Uterus (tissue), 4 donors: ENCODE data around the gene SEZ6. TPM values are rescaled to one million over a fixed set of nuclear protein-coding genes. Genes with fewer than 3 reads are reported as not detected.

Experiments used
- DNase-seq, 2 donors: peaks; one replicate each; pipeline ENCODE4 v3.0.0-alpha.2; 2019 to 2020
- H3K27ac ChIP-seq, 2 donors: fragments of 200-600 bp; sonication (generic); 1 replicate in 1 of 2; 2 replicates in 1 of 2; pipeline ENCODE4 v1.5.1; 2016 to 2018
- H3K27me3 ChIP-seq, 2 donors: fragments of 200-600 bp; sonication (generic); one replicate each; pipeline ENCODE4 v1.5.1; 2018 to 2019; ENCODE audit warnings: control low read depth in 1 of 2
- H3K36me3 ChIP-seq, 2 donors: fragments of 200-600 bp; sonication (generic); one replicate each; pipeline ENCODE4 v1.5.1; 2019; ENCODE audit warnings: control low read depth in 1 of 2
- H3K4me1 ChIP-seq, 2 donors: fragments of 200-600 bp; sonication (generic); one replicate each; pipeline ENCODE4 v1.5.1; 2018 to 2019; ENCODE audit warnings: control low read depth in 1 of 2
- H3K4me3 ChIP-seq, 2 donors: fragments of 200-600 bp; sonication (generic); 1 replicate in 1 of 2; 2 replicates in 1 of 2; pipeline ENCODE4 v1.5.1; 2018 to 2019; ENCODE audit warnings: mild to moderate bottlenecking in 1 of 2
- H3K9me3 ChIP-seq, 2 donors: fragments of 200-600 bp; sonication (generic); one replicate each; pipeline ENCODE4 v1.5.1; 2019; ENCODE audit warnings: control low read depth in 1 of 2
- POLR2A ChIP-seq, 2 donors: fragments of 450-650 bp; IDR thresholded peaks; one replicate each; pipeline ENCODE4 v1.6.1; 2016; ENCODE audit warnings: antibody characterized with exemption in 2 of 2, mild to moderate bottlenecking in 1 of 2, moderate library complexity in 1 of 2
- intact Hi-C: fragments of 100-400 bp; cut with DNase I; formaldehyde crosslinking; loops from one replicate; pipeline ENCODE4 v1.15.1; 2023; ENCODE audit warnings: low total_unique reads
- total RNA-seq, 4 donors: library from RNA; depleted of rRNA in 3 of 4; stranded (reverse); fragments of >200 nt in 3 of 4; gene quantifications; one replicate each; pipeline versions ENCODE4 v1.1.0 to v1.2.4, GENCODE V29; 2014 to 2023
- TF ChIP-seq, protein P1 (sequence below), 4 experiments: fragments of 200-600 bp in 2 of 4; fragments of 450-650 bp in 2 of 4; sonication (generic) in 2 of 4; IDR thresholded peaks; one replicate each; pipeline ENCODE4 v1.5.1; 2016 to 2019; ENCODE audit warnings: antibody characterized with exemption in 4 of 4, mild to moderate bottlenecking in 2 of 4, moderate library complexity in 1 of 4
- donor health status: DM: yes; HTN: yes; CAD: no.

Gene SEZ6
- total RNA-seq, 4 donors from 2014 or later: 0.07 TPM; not detected in 3

DNA sequence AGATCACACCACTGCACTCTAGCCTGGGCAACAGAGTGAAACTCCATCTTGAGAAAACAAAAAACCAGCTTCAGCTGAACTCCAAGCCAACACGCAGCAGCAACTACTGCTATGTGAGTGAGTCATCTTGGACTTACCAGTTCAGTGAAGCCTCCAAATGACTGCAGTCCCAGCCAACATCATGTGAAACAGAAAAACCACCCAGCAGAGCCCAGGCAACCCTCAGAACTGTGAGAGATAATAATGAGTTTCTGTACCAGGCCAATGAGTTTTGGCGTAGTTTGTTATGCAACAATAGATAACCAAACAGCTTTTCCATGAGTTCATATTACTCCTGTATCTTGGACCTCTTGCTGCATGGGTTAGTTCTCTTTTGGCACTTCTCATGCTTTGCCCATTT is 77.8 kb downstream of the SEZ6 start:
- H3K27me3 ChIP-seq: no peaks in the 10 kb centered on the region
- TF ChIP-seq, protein P1, sequence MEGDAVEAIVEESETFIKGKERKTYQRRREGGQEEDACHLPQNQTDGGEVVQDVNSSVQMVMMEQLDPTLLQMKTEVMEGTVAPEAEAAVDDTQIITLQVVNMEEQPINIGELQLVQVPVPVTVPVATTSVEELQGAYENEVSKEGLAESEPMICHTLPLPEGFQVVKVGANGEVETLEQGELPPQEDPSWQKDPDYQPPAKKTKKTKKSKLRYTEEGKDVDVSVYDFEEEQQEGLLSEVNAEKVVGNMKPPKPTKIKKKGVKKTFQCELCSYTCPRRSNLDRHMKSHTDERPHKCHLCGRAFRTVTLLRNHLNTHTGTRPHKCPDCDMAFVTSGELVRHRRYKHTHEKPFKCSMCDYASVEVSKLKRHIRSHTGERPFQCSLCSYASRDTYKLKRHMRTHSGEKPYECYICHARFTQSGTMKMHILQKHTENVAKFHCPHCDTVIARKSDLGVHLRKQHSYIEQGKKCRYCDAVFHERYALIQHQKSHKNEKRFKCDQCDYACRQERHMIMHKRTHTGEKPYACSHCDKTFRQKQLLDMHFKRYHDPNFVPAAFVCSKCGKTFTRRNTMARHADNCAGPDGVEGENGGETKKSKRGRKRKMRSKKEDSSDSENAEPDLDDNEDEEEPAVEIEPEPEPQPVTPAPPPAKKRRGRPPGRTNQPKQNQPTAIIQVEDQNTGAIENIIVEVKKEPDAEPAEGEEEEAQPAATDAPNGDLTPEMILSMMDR (IDR thresholded peaks at IDR 0.05): no peak
- no peak for TF ChIP-seq POLR2A (IDR thresholded peaks at IDR 0.05)
- no peaks in the 10 kb centered on the region for H3K4me1 ChIP-seq
- intact Hi-C loops: no loop called here
- H3K9me3 ChIP-seq: no peaks in the 10 kb centered on the region
- no peaks in the 10 kb centered on the region for H3K36me3 ChIP-seq
- DNase-seq: no peak
- H3K4me3 ChIP-seq: no peak overlapping the region
- H3K27ac ChIP-seq: no peak overlapping the region

DNA sequence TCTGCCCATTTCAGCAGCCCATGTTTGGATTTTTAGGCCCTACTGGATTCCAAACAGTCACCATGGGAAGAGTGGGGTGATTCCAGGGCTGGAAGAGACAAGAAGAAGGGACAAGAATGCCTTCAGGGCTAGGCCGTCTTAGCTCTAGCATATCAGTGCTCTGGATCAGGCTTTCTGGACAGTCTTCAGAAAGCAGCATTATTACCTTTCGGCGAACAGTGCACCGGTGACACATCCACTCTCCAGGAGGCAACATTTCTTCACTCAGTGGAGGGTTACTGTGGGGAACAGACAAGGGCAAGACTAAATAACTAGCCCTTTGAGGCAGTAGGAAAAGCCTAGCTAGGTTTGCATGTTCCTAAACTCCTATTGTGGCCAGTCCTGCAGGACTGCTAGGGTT is 79.0 kb downstream of the SEZ6 start:
- Histone ChIP-seq H3K9me3 (no peaks in the 10 kb centered on the region), H3K27ac (peak overlapping the region in 1 of 2 donors; percentile 35), H3K36me3 (no peaks in the 10 kb centered on the region), H3K4me1 (no peaks in the 10 kb centered on the region), H3K4me3 (no peak overlapping the region), H3K27me3 (no peaks in the 10 kb centered on the region)
- no peak for DNase-seq
- intact Hi-C loops: no loop called here
- TF ChIP-seq, protein P1 (IDR thresholded peaks at IDR 0.05): no peak
- TF ChIP-seq POLR2A (IDR thresholded peaks at IDR 0.05): no peak

DNA sequence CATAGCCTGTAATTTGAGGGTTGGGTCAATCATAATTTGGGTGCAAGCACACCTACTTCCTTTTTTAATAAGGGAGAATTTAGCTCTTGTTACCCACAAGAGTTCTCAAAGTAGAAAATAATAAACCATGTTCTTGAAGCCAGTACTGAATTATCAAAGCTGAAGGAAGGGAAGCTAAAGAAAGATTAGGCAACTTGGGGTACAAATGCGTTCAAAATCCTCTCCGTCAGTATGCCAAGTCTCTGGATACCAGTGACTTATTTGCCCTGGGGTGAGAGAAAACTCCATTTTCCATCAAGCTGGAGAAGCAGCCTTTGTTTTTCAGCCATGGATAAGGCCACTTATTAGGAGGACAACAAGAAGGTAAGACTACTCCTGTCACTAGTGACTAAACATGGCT is 79.5 kb downstream of the SEZ6 start:
- Histone ChIP-seq H3K4me3 (no peak overlapping the region), H3K4me1 (no peaks in the 10 kb centered on the region), H3K27ac (peak overlapping the region in 1 of 2 donors; percentile 35), H3K27me3 (no peaks in the 10 kb centered on the region), H3K9me3 (no peaks in the 10 kb centered on the region), H3K36me3 (no peaks in the 10 kb centered on the region)
- intact Hi-C loops: no loop called here
- no peak for DNase-seq
- TF ChIP-seq POLR2A (IDR thresholded peaks at IDR 0.05): no peak
- TF ChIP-seq, protein P1 (IDR thresholded peaks at IDR 0.05): no peak

DNA sequence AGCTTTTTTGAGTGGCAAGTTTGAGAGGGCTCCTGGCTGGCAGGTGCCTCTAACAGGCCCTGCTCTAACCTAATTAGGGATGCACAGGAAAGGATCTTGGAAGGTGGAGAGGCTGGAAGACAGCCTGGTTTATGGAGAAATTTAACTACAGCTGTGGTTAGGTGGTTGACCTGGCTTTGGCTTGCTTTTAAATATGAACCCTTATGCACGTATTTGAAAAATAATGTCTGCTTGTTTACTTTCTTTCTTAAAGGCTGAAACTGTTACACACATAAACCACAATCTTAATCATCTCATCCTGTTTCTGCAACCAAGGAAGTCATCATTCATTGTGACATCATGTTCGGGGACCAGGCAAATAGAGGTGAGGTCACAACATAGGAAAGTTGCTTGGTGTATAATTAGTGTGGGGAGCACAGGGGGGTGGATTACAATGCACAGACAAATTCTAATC is 79.9 kb downstream of the SEZ6 start:
- H3K4me1 ChIP-seq: no peaks in the 10 kb centered on the region
- H3K27ac ChIP-seq: peak overlapping the region; percentile 16 to 39
- intact Hi-C loops: no loop called here
- DNase-seq: no peak
- TF ChIP-seq POLR2A (IDR thresholded peaks at IDR 0.05): no peak
- TF ChIP-seq, protein P1 (IDR thresholded peaks at IDR 0.05): no peak
- no peaks in the 10 kb centered on the region for H3K36me3 ChIP-seq
- no peaks in the 10 kb centered on the region for H3K9me3 ChIP-seq
- no peak overlapping the region for H3K4me3 ChIP-seq
- H3K27me3 ChIP-seq: no peaks in the 10 kb centered on the region

DNA sequence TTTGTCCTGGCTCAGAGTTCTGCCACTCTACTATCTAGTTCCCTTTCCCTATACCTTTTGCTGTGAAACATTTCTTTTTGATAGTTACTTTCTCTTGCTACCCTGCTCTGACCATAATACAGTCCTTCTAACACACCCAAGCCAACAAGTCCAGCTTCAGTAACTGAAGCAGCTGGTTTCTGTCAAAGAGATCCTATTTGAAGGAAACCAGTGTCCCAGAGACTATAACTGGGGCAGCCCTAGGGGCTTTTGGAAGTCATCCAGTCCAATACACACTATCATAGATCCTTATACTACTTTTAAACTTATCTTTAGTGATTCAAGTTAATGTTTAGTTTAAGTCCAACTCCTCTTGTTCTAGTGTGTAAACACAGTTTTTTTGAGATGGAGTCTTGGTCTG is 85.6 kb downstream of the SEZ6 start:
- Histone ChIP-seq H3K4me1 (no peaks in the 10 kb centered on the region), H3K27ac (no peak overlapping the region), H3K27me3 (no peaks in the 10 kb centered on the region), H3K36me3 (no peaks in the 10 kb centered on the region), H3K4me3 (no peak overlapping the region), H3K9me3 (no peaks in the 10 kb centered on the region)
- DNase-seq: no peak
- TF ChIP-seq, protein P1 (IDR thresholded peaks at IDR 0.05): no peak
- no peak for TF ChIP-seq POLR2A (IDR thresholded peaks at IDR 0.05)
- intact Hi-C loops: no loop called here
